Endodermal cell (in vitro differentiated cells): Measurements from ENCODE around the gene DYTN. TPM values are rescaled to one million over a fixed set of nuclear protein-coding genes. Genes with fewer than 3 reads are reported as not detected.

Experiments
- DNase-seq: peaks from one replicate; pipeline ENCODE4 v3.0.0-alpha.2; 2017
- H3K27ac ChIP-seq: 2 replicates; pipeline ENCODE4 v1.5.1; 2013; ENCODE audit warnings: mild to moderate bottlenecking, low read depth, low read length, moderate library complexity
- H3K27me3 ChIP-seq: 2 replicates; pipeline ENCODE4 v1.6.1; 2013; ENCODE audit warnings: mild to moderate bottlenecking, low read length, moderate library complexity; ENCODE audit not compliant: insufficient read depth, control insufficient read depth, poor library complexity, severe bottlenecking
- H3K36me3 ChIP-seq: 2 replicates; pipeline ENCODE4 v1.7.0; 2013; ENCODE audit warnings: mild to moderate bottlenecking, low read length, moderate library complexity; ENCODE audit not compliant: control insufficient read depth, insufficient read depth
- H3K4me1 ChIP-seq: one replicate; pipeline ENCODE4 v1.7.0; 2013; ENCODE audit warnings: low read length; ENCODE audit not compliant: control insufficient read depth, insufficient read depth
- H3K4me3 ChIP-seq: 2 replicates; pipeline ENCODE4 v1.5.1; 2013; ENCODE audit warnings: mild to moderate bottlenecking, low read length, moderate library complexity
- H3K9ac ChIP-seq: 2 replicates; pipeline ENCODE4 v1.6.1; 2013; ENCODE audit warnings: mild to moderate bottlenecking, low read length, moderate library complexity; ENCODE audit not compliant: poor library complexity, severe bottlenecking; ENCODE audit errors: extremely low read depth
- H3K9me3 ChIP-seq: 2 replicates; pipeline ENCODE4 v1.6.1; 2013; ENCODE audit warnings: mild to moderate bottlenecking, low read length, moderate library complexity; ENCODE audit not compliant: control insufficient read depth
- H3K27ac Mint-ChIP-seq: 2 replicates; pipeline ENCODE4 v1.8.0; 2020; ENCODE audit warnings: mixed read lengths
- H3K27me3 Mint-ChIP-seq: 2 replicates; pipeline ENCODE4 v1.8.0; 2021; ENCODE audit warnings: mild to moderate bottlenecking, mixed read lengths; ENCODE audit not compliant: insufficient read depth
- H3K36me3 Mint-ChIP-seq: 2 replicates; pipeline ENCODE4 v1.8.0; 2020; ENCODE audit warnings: low read depth, mixed read lengths
- H3K4me1 Mint-ChIP-seq: 2 replicates; pipeline ENCODE4 v1.8.0; 2020; ENCODE audit warnings: mixed read lengths
- H3K4me3 Mint-ChIP-seq: 2 replicates; pipeline ENCODE4 v1.8.0; 2020; ENCODE audit warnings: mild to moderate bottlenecking, moderate library complexity, mixed read lengths
- H3K9me3 Mint-ChIP-seq: 2 replicates; pipeline ENCODE4 v1.8.0; 2020; ENCODE audit warnings: mild to moderate bottlenecking, mixed read lengths
- WGBS, 2 experiments: methylation state at CpG; one replicate each; pipeline versions ENCODE4 v1.1.5 to v1.1.7; 2013; ENCODE audit warnings: missing lambda C conversion rate in 2 of 2, mixed read lengths in 1 of 2; ENCODE audit not compliant: insufficient coverage in 1 of 2, insufficient read length in 1 of 2; 5-methylcytosine and 5-hydroxymethylcytosine counted together
- total RNA-seq, 2 donors: library from RNA; stranded (reverse); fragmentation: NEBNext Ultra II Directional in 1 of 2; extraction: Animal tissue kit (Norgen Biotek cat#: 25700) in 1 of 2; gene quantifications; 2 replicates in 1 of 2; 3 replicates in 1 of 2; pipeline ENCODE4 v1.2.1, GENCODE V29; 2021
- TF ChIP-seq, protein P1 (sequence below): fragments of 200-600 bp; sonication (generic); conservative IDR thresholded peaks from 2 replicates; pipeline ENCODE4 v1.5.0; 2021; ENCODE audit warnings: antibody characterized with exemption, mild to moderate bottlenecking

Gene DYTN
- total RNA-seq, 2 donors from 2014 or later = not detected

DNA sequence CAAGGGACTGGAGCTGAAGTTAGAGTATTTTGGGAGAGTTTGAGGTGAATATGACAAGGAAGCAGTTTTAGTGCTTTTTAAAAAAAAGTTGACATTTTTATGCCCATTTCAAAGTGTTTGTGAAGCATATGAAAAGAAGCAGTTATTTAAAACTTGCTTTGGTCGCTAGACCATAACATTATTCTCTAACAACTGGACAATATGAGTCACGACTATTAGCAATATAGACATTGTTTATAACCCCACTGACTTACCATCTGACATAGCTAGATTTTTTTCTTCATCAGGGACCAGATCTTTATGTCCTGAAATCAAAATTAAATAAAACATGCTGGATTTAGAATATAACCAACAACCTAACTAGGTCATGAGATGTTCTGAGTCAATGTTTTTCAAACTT, 22.6 kb upstream of the DYTN start:
- Histone ChIP-seq H3K4me1 (no peaks in the 10 kb centered on the region), H3K27me3 (no peaks in the 10 kb centered on the region), H3K36me3 (no peaks in the 10 kb centered on the region), H3K27ac (no peak overlapping the region), H3K4me3 (no peak overlapping the region), H3K9ac (no peak overlapping the region), H3K9me3 (no peaks in the 10 kb centered on the region)
- TF ChIP-seq, protein P1, sequence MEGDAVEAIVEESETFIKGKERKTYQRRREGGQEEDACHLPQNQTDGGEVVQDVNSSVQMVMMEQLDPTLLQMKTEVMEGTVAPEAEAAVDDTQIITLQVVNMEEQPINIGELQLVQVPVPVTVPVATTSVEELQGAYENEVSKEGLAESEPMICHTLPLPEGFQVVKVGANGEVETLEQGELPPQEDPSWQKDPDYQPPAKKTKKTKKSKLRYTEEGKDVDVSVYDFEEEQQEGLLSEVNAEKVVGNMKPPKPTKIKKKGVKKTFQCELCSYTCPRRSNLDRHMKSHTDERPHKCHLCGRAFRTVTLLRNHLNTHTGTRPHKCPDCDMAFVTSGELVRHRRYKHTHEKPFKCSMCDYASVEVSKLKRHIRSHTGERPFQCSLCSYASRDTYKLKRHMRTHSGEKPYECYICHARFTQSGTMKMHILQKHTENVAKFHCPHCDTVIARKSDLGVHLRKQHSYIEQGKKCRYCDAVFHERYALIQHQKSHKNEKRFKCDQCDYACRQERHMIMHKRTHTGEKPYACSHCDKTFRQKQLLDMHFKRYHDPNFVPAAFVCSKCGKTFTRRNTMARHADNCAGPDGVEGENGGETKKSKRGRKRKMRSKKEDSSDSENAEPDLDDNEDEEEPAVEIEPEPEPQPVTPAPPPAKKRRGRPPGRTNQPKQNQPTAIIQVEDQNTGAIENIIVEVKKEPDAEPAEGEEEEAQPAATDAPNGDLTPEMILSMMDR = no peak
- Mint-ChIP-seq H3K4me3 (no peak overlapping the region), H3K9me3 (no peaks in the 10 kb centered on the region), H3K27ac (no peak overlapping the region), H3K27me3 (peaks cover 5% of the 10 kb centered on the region), H3K4me1 (no peaks in the 10 kb centered on the region), H3K36me3 (no peaks in the 10 kb centered on the region)
- WGBS, 2 experiments = 64 to 75% methylated on average over 2 of the region's 2 CpGs
- DNase-seq = no peak

DNA sequence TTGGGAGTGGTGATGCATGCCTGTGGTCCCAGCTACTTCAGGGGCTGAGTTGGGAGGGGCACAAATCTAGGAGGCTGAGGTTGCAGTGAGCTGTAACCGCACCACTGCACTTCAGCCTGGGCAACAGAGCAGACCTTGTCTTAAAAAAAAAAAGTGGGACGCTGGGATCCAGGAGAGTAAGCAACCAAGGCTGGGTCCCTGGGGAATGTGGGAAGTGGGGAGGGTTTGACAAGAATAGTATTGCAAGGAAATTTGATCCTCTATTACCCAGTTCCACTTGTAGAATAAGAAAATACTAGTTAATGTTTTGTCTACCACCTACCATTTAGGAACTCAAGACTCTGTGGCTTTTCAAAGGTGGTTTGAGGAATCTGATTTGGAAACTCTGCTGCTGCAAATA, 21.1 kb upstream of the DYTN start:
- H3K4me1 ChIP-seq = no peaks in the 10 kb centered on the region
- no peak overlapping the region for H3K27ac ChIP-seq
- no peaks in the 10 kb centered on the region for H3K27me3 ChIP-seq
- H3K27me3 Mint-ChIP-seq = peaks cover 5% of the 10 kb centered on the region
- H3K9me3 ChIP-seq = no peaks in the 10 kb centered on the region
- H3K4me1 Mint-ChIP-seq = no peaks in the 10 kb centered on the region
- no peaks in the 10 kb centered on the region for H3K36me3 Mint-ChIP-seq
- H3K9ac ChIP-seq = no peak overlapping the region
- H3K36me3 ChIP-seq = no peaks in the 10 kb centered on the region
- TF ChIP-seq, protein P1 = no peak
- H3K27ac Mint-ChIP-seq = no peak overlapping the region
- no peak overlapping the region for H3K4me3 ChIP-seq
- WGBS, 2 experiments = 92% methylated on average over 2 of the region's 2 CpGs; no CpG with 5 or more reads in 1 of the 2 experiments
- H3K4me3 Mint-ChIP-seq = no peak overlapping the region
- DNase-seq = no peak
- H3K9me3 Mint-ChIP-seq = no peaks in the 10 kb centered on the region

GRCh38 chr2:206736935-206737334, 18.7 kb upstream of the DYTN start:
- H3K9me3 Mint-ChIP-seq = no peaks in the 10 kb centered on the region
- Histone ChIP-seq H3K4me3 (no peak overlapping the region), H3K9me3 (no peaks in the 10 kb centered on the region), H3K36me3 (no peaks in the 10 kb centered on the region), H3K9ac (no peak overlapping the region), H3K27me3 (no peaks in the 10 kb centered on the region), H3K4me1 (no peaks in the 10 kb centered on the region), H3K27ac (no peak overlapping the region)
- H3K27me3 Mint-ChIP-seq = no peaks in the 10 kb centered on the region
- H3K4me3 Mint-ChIP-seq = no peak overlapping the region
- 92 to 93% methylated on average over 4 to 5 of the region's 5 CpGs for WGBS, 2 experiments
- no peak overlapping the region for H3K27ac Mint-ChIP-seq
- DNase-seq = no peak
- no peaks in the 10 kb centered on the region for H3K36me3 Mint-ChIP-seq
- no peaks in the 10 kb centered on the region for H3K4me1 Mint-ChIP-seq
- TF ChIP-seq, protein P1 = no peak
